K562 (cell line): ENCODE results near the gene C1orf216. TPM values are rescaled to one million over a fixed set of nuclear protein-coding genes. Genes with fewer than 3 reads are reported as not detected.
A peak's percentile ranks its signal among the peaks of the same experiment; 100 is the strongest.

ENCODE experiments used
- ATAC-seq: fragments of 200-7000 bp; cut with Tn5 transposase; 3 replicates; pipeline ENCODE4 v1.9.1; 2020; ENCODE audit warnings: moderate library complexity
- BruUV-seq: library from RNA; stranded (reverse); fragments of 400-500 nt; replicated peaks from 2 replicates; lab custom pipeline; 2021; lab: Mats Ljungman, UMichigan
- CTCF ChIA-PET: fragments of 300-600 bp; formaldehyde crosslinking; extraction: SDS; loops from one replicate; lab custom pipeline; 2021; ENCODE audit warnings: low intra/inter-chr PET ratio; lab: Yijun Ruan, JAX
- POLR2A ChIA-PET: fragments of 300-600, 350-650 bp; sonication (Branson Sonifier 250); formaldehyde crosslinking; extraction: SDS; loops from one replicate; lab custom pipeline; 2021; ENCODE audit warnings: antibody characterized with exemption, inconsistent platforms; lab: Yijun Ruan, JAX
- DNase-seq, 4 experiments: peaks; one replicate each; pipeline versions ENCODE4 v3.0.0 to v3.0.0-alpha.2; 2011 to 2018; ENCODE audit warnings: low spot score in 3 of 4, mixed read lengths in 3 of 4; ENCODE audit errors: extremely low read depth in 1 of 4
- FAIRE-seq: peaks from 2 replicates; lab custom pipeline; 2011; peaks lifted over from hg19 to GRCh38; lab: Jason Lieb, UNC
- H2AFZ ChIP-seq: 2 replicates; pipeline ENCODE4 v1.6.0; 2011; ENCODE audit warnings: low read depth, low read length, control low read depth, inconsistent platforms
- H3K27ac ChIP-seq: fragments of 200-600 bp; 3 replicates; pipeline ENCODE4 v1.8.0; 2011; ENCODE audit warnings: low read depth, mild to moderate bottlenecking, control low read depth, inconsistent platforms, low read length, moderate library complexity, mixed read lengths; ENCODE audit errors: extremely low read depth
- H3K27me3 ChIP-seq, 2 experiments: fragments of 300-600 bp in 1 of 2; 2 replicates in 1 of 2; 3 replicates in 1 of 2; pipeline versions ENCODE4 v1.6.0 to v1.8.0; 2011; ENCODE audit warnings: inconsistent platforms in 2 of 2, low read length in 2 of 2, mild to moderate bottlenecking in 1 of 2, mixed read lengths in 1 of 2, moderate library complexity in 1 of 2; ENCODE audit not compliant: control insufficient read depth in 2 of 2, insufficient read depth in 2 of 2
- H3K36me3 ChIP-seq: fragments of 300-600 bp; 3 replicates; pipeline ENCODE4 v1.8.0; 2011; ENCODE audit warnings: mild to moderate bottlenecking, low read length, inconsistent platforms; ENCODE audit not compliant: control insufficient read depth, insufficient read depth
- H3K4me1 ChIP-seq, 2 experiments: fragments of 200-600 bp in 1 of 2; replicated peaks in 1 of 2; 2 replicates in 1 of 2; 3 replicates in 1 of 2; pipeline versions ENCODE4 v1.5.1 to v1.8.0; 2011; ENCODE audit warnings: inconsistent platforms in 2 of 2, low read length in 2 of 2, mild to moderate bottlenecking in 1 of 2, mixed read lengths in 1 of 2, moderate library complexity in 1 of 2; ENCODE audit not compliant: control insufficient read depth in 2 of 2, insufficient read depth in 2 of 2
- H3K4me2 ChIP-seq: 2 replicates; pipeline ENCODE4 v1.6.1; 2011; ENCODE audit warnings: low read length, control low read depth, inconsistent platforms, mixed read lengths; ENCODE audit not compliant: insufficient read depth
- H3K4me3 ChIP-seq: fragments of 200-600 bp; sonication (generic), shearing (Covaris generic); 2 replicates; pipeline ENCODE4 v1.5.1; 2016; ENCODE audit warnings: control low read depth, inconsistent platforms
- H3K79me2 ChIP-seq: fragments of 200-600 bp; 3 replicates; pipeline ENCODE4 v1.8.0; 2011; ENCODE audit warnings: low read length, inconsistent platforms; ENCODE audit not compliant: control insufficient read depth, insufficient read depth
- H3K9ac ChIP-seq, 2 experiments: 2 replicates each; pipeline versions ENCODE4 v1.6.0 to v1.6.1; 2011; ENCODE audit warnings: low read depth in 2 of 2, low read length in 2 of 2, control low read depth in 1 of 2, inconsistent platforms in 1 of 2, mild to moderate bottlenecking in 1 of 2, mixed read lengths in 1 of 2; ENCODE audit not compliant: insufficient read depth in 1 of 2
- H3K9me1 ChIP-seq: one replicate; pipeline ENCODE4 v1.6.0; 2011; ENCODE audit warnings: inconsistent platforms, mild to moderate bottlenecking, low read length, moderate library complexity; ENCODE audit not compliant: control insufficient read depth, insufficient read depth
- H3K9me3 ChIP-seq: replicated peaks from 2 replicates; pipeline ENCODE4 v1.5.1; 2011; ENCODE audit warnings: low read depth, low read length, inconsistent platforms; ENCODE audit not compliant: control insufficient read depth, insufficient read depth
- H4K20me1 ChIP-seq: replicated peaks from 2 replicates; pipeline ENCODE4 v1.6.1; 2011; ENCODE audit warnings: low read length, inconsistent platforms, mixed read lengths; ENCODE audit not compliant: control insufficient read depth, insufficient read depth
- C11orf30 ChIP-seq: fragments of 450-650 bp; IDR thresholded peaks from 2 replicates; pipeline ENCODE4 v1.6.1; 2016; ENCODE audit warnings: low read depth, mild to moderate bottlenecking
- CC2D1A ChIP-seq: fragments of 450-650 bp; IDR thresholded peaks from 2 replicates; pipeline ENCODE4 v1.6.1; 2017; ENCODE audit warnings: mild to moderate bottlenecking
- DEAF1 ChIP-seq: fragments of 450-650 bp; formaldehyde crosslinking; IDR thresholded peaks from 2 replicates; pipeline ENCODE4 v1.4.0; 2020; ENCODE audit warnings: mild to moderate bottlenecking, moderate library complexity
- HDAC3 ChIP-seq: fragments of 450-650 bp; IDR thresholded peaks from 2 replicates; pipeline ENCODE4 v1.6.1; 2018; ENCODE audit warnings: borderline replicate concordance, mild to moderate bottlenecking, moderate library complexity; ENCODE audit not compliant: partially characterized antibody
- JUN ChIP-seq, 2 experiments: sonication (generic) in 1 of 2; formaldehyde crosslinking in 1 of 2; IDR thresholded peaks; 2 replicates each; pipeline versions ENCODE4 v1.6.1 to v1.8.0; 2012 to 2022; ENCODE audit warnings: borderline replicate concordance in 2 of 2, mild to moderate bottlenecking in 2 of 2, improper control_type of control experiment in 1 of 2, low read depth in 1 of 2, low read length in 1 of 2, missing genetic modification reagents in 1 of 2
- PRMT5 ChIP-seq: sonication (generic); formaldehyde crosslinking; IDR thresholded peaks from 2 replicates; pipeline ENCODE4 v1.5.0; 2020; ENCODE audit warnings: missing genetic modification reagents
- RBM34 ChIP-seq: fragments of 200-400 bp; formaldehyde crosslinking; IDR thresholded peaks from 2 replicates; pipeline ENCODE4 v1.6.1; 2018; ENCODE audit warnings: low read length, borderline replicate concordance; ENCODE audit not compliant: insufficient read depth
- TAF1 ChIP-seq: IDR thresholded peaks from 2 replicates; pipeline ENCODE4 v1.6.1; 2011; ENCODE audit warnings: mild to moderate bottlenecking, low read length, moderate library complexity; ENCODE audit not compliant: insufficient read depth, control insufficient read depth, severe bottlenecking; ENCODE audit errors: extremely low read depth
- YBX1 ChIP-seq: fragments of 450-650 bp; IDR thresholded peaks from 2 replicates; pipeline ENCODE4 v1.7.1; 2016; ENCODE audit warnings: mild to moderate bottlenecking
- ZNF609 ChIP-seq: sonication (generic); formaldehyde crosslinking; IDR thresholded peaks from 2 replicates; pipeline ENCODE4 v1.8.1; 2023; ENCODE audit warnings: missing genetic modification reagents, mild to moderate bottlenecking, borderline replicate concordance
- ZNF717 ChIP-seq: fragments of 250-450 bp; sonication (Bioruptor Pico); IDR thresholded peaks from 2 replicates; pipeline ENCODE4 v1.5.0; 2021
- WGBS: fragments of 100-300 bp; shearing (Covaris generic); methylation state at CpG from one replicate; pipeline ENCODE4 v1.1.6; 2016; ENCODE audit warnings: low coverage, mixed read lengths; ENCODE audit not compliant: insufficient coverage; ENCODE audit errors: missing lambda C conversion rate; 5-methylcytosine and 5-hydroxymethylcytosine counted together
- in situ Hi-C: fragments of 300-500 bp; cut with MboI; formaldehyde crosslinking; loops from 4 replicates; pipeline ENCODE4 v1.15.0; 2018; ENCODE audit warnings: inconsistent platforms, mixed read lengths
- intact Hi-C: fragments of 100-400 bp; cut with micrococcal nuclease; formaldehyde crosslinking; loops from 2 replicates; pipeline ENCODE4 v1.14.2; 2022
- polyA plus RNA-seq, 8 experiments: library from polyadenylated mRNA; depleted of rRNA in 4 of 8; stranded (reverse) in 5 of 8; unstranded in 3 of 8; fragments of >200 nt; fragmentation: Nextera tagmentation in 2 of 8; fragmentation: Illumina TruSeq in 1 of 8; extraction: Ambion mirVana in 2 of 8; extraction: Trizol in 1 of 8; gene quantifications; 2 replicates each; pipeline versions ENCODE4 v1.2.1 to v1.2.3, GENCODE V29; 2011 to 2014; ENCODE audit warnings: inconsistent platforms in 1 of 8, missing spikeins in 1 of 8
- total RNA-seq, 7 experiments: library from RNA; depleted of rRNA in 6 of 7; stranded (reverse); fragments of >200 nt in 6 of 7; fragmentation: Illumina TruSeq in 2 of 7; extraction: Trizol in 2 of 7; gene quantifications; 2 replicates each; pipeline versions ENCODE4 v1.2.1 to v1.2.3, GENCODE V29; 2011 to 2021; ENCODE audit warnings: low replicate concordance in 1 of 7
- TF ChIP-seq, protein P1 (sequence below), 3 experiments: fragments of 200-800 bp in 1 of 3; sonication (Bioruptor generic) in 1 of 3; sonication (generic) in 1 of 3; formaldehyde crosslinking in 1 of 3; IDR thresholded peaks; 2 replicates each; pipeline versions ENCODE4 v1.6.1 to v1.8.0; 2016 to 2022; ENCODE audit warnings: mild to moderate bottlenecking in 2 of 3, missing compliant biosample characterization in 2 of 3, missing genetic modification characterization in 2 of 3, missing genetic modification reagents in 1 of 3

C1orf216 gene
- total and polyA plus RNA-seq, 9 of the 15 experiments (the other 6 are each of a cell fraction or from before 2014, with no cell fraction given): 3.4 to 25.1 (median 15.0) TPM

GRCh38 chr1:35706846-35707600 is 11.7 kb downstream of the C1orf216 start:
- H3K4me2 ChIP-seq: peak overlapping the region; percentile 31
- H3K9ac ChIP-seq: peak overlapping the region in 1 of 2 experiments; percentile 85; a peak in 2 of 4 replicates
- POLR2A ChIA-PET: interaction anchor here (0.5 to 1.6 kb wide), 8 partner anchors 9 to 134 kb away, joined by 3 to 9 read pairs (median 4); partner anchors contain the start of genes C1orf216 and TFAP2E
- BruUV-seq: no TSS peak
- peaks cover 3% of the 10 kb centered on the region; the same call in 1 of the 2 replicates for H4K20me1 ChIP-seq
- no peaks in the 10 kb centered on the region for H3K9me1 ChIP-seq
- peak overlapping the region; percentile 37; the same call in 1 of the 2 replicates for H3K4me3 ChIP-seq
- H2AFZ ChIP-seq: peak overlapping the region; percentile 82
- H3K36me3 ChIP-seq: no peaks in the 10 kb centered on the region
- FAIRE-seq: no peak
- H3K4me1 ChIP-seq: peaks cover 0 to 17% of the 10 kb centered on the region in 2 experiments; a peak in 3 of 5 replicates
- peak in 3 of 4 experiments; percentile 8 to 44 (median 37) for DNase-seq
- intact Hi-C loops: no loop called here
- WGBS: 23% methylated on average over 28 of the region's 29 CpGs
- ATAC-seq: peak; percentile 6; the same call in 2 of the 3 replicates
- no peak overlapping the region for H3K27ac ChIP-seq
- H3K9me3 ChIP-seq: no peaks in the 10 kb centered on the region
- in situ Hi-C loops: no loop called here
- no peaks in the 10 kb centered on the region for H3K79me2 ChIP-seq
- CTCF ChIA-PET: no interaction called here
- peaks cover 45 to 53% of the 10 kb centered on the region in 2 experiments for H3K27me3 ChIP-seq
- TF ChIP-seq C11orf30: no peak
- TF ChIP-seq, protein P1, sequence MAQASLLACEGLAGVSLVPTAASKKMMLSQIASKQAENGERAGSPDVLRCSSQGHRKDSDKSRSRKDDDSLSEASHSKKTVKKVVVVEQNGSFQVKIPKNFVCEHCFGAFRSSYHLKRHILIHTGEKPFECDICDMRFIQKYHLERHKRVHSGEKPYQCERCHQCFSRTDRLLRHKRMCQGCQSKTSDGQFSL (CRISPR knock-in tag; IDR thresholded peaks at IDR 0.05): no peak
- TF ChIP-seq, protein P1 (tag; IDR thresholded peaks at IDR 0.05): no peak
- no peak for TF ChIP-seq PRMT5 (CRISPR knock-in tag)
- TF ChIP-seq ZNF717: no peak
- no peak for TF ChIP-seq RBM34
- no peak for TF ChIP-seq ZNF609 (CRISPR knock-in tag)
- TF ChIP-seq DEAF1 (CRISPR knock-in tag): no peak
- TF ChIP-seq TAF1: no peak
- TF ChIP-seq JUN (IDR thresholded peaks at IDR 0.05; ENCODE audit: borderline replicate concordance, low read depth, low read length): no peak
- no peak for TF ChIP-seq JUN (CRISPR knock-in tag; IDR thresholded peaks at IDR 0.05; ENCODE audit: borderline replicate concordance)
- no peak for TF ChIP-seq CC2D1A
- TF ChIP-seq YBX1: no peak
- TF ChIP-seq HDAC3: no peak
